Tibial nerve (tissue), 3 donors: ENCODE data around the gene CD46.

Experiments
- POLR2A ChIP-seq, 2 donors: fragments of 450-650 bp; IDR thresholded peaks; one replicate each; pipeline ENCODE4 v1.6.1; 2017; ENCODE audit warnings: antibody characterized with exemption in 2 of 2, mild to moderate bottlenecking in 2 of 2, moderate library complexity in 2 of 2
- TF ChIP-seq, protein P1 (sequence below), 5 experiments: fragments of 200-600 bp in 3 of 5; fragments of 450-650 bp in 2 of 5; sonication (generic) in 3 of 5; IDR thresholded peaks; one replicate each; pipeline ENCODE4 v1.5.1; 2016 to 2019; ENCODE audit warnings: antibody characterized with exemption in 5 of 5, mild to moderate bottlenecking in 3 of 5, moderate library complexity in 2 of 5

DNA sequence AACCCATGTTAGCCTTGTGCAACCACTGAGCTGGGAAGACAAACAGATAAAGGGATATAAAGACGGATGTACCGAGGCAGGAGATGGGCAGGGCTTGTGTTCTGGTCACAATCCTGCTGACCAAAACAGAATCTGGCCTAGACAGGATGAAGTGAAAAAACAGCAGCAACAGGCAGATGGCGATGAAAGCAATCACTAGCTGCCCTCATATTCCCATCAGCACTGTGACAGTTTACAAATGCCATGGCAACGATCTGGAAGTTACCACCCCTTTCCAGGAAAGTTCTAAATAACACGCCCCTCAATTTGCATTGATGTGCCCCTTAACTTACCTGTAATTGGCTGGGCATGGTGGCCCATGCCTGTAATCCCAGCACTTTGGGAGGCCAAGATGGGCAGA, 40.6 kb upstream of the CD46 start:
- TF ChIP-seq POLR2A (IDR thresholded peaks at IDR 0.05), result no peak
- TF ChIP-seq, protein P1, sequence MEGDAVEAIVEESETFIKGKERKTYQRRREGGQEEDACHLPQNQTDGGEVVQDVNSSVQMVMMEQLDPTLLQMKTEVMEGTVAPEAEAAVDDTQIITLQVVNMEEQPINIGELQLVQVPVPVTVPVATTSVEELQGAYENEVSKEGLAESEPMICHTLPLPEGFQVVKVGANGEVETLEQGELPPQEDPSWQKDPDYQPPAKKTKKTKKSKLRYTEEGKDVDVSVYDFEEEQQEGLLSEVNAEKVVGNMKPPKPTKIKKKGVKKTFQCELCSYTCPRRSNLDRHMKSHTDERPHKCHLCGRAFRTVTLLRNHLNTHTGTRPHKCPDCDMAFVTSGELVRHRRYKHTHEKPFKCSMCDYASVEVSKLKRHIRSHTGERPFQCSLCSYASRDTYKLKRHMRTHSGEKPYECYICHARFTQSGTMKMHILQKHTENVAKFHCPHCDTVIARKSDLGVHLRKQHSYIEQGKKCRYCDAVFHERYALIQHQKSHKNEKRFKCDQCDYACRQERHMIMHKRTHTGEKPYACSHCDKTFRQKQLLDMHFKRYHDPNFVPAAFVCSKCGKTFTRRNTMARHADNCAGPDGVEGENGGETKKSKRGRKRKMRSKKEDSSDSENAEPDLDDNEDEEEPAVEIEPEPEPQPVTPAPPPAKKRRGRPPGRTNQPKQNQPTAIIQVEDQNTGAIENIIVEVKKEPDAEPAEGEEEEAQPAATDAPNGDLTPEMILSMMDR (IDR thresholded peaks at IDR 0.05), result no peak
